ENCODE results near the gene ATP5F1D.

The ATP5F1D gene

GRCh38 chr19:1271528-1272422 lies 30.2 kb downstream of the ATP5F1D start:
- DNase-seq: no peak

GRCh38 chr19:1272423-1273262 lies 31.1 kb downstream of the ATP5F1D start:
- no peak for DNase-seq

GRCh38 chr19:1273263-1274041 lies 31.9 kb downstream of the ATP5F1D start:
- DNase-seq: no peak

GRCh38 chr19:1274081-1274851 lies 32.7 kb downstream of the ATP5F1D start:
- DNase-seq: no peak

GRCh38 chr19:1274852-1275259 lies 33.3 kb downstream of the ATP5F1D start:
- no peak for DNase-seq

GRCh38 chr19:1275260-1275975 lies 33.9 kb downstream of the ATP5F1D start, which contains the start of gene FAM174C:
Gene FAM174C, plus strand, starts transcription at chr19:1275530. Its CDS starts 20 bp downstream, at chr19:1275550.
- peak; percentile 96 for DNase-seq

GRCh38 chr19:1275976-1276627 lies 34.6 kb downstream of the ATP5F1D start:
- DNase-seq: no peak

GRCh38 chr19:1276628-1277022 lies 35.1 kb downstream of the ATP5F1D start:
- no peak for DNase-seq

GRCh38 chr19:1277061-1277460 lies 35.5 kb downstream of the ATP5F1D start:
- no peak for DNase-seq

- DNase-seq: no peak
Observed at GRCh38 chr19:1278074-1278473, 36.5 kb downstream of the ATP5F1D start.

GRCh38 chr19:1278713-1279660 lies 37.4 kb downstream of the ATP5F1D start:
- DNase-seq: no peak

- peak; percentile 54 for DNase-seq
Observed at GRCh38 chr19:1279782-1280341, 38.3 kb downstream of the ATP5F1D start.

- DNase-seq: no peak
Observed at GRCh38 chr19:1280636-1281568, 39.4 kb downstream of the ATP5F1D start.

- DNase-seq: no peak
Observed at GRCh38 chr19:1281569-1282287, 40.2 kb downstream of the ATP5F1D start.

- DNase-seq: no peak
Observed at GRCh38 chr19:1282588-1283206, 41.1 kb downstream of the ATP5F1D start.

- DNase-seq: no peak
Observed at GRCh38 chr19:1283207-1283916, 41.8 kb downstream of the ATP5F1D start.

Measured in NCI-H1092 (cell line).